Suprapubic skin (tissue), 4 donors: ENCODE measurements around the gene LYSMD1.
"Not testable (repeated sequence)": the region's sequence is repeated elsewhere in the genome, so short reads cannot be mapped to it uniquely, and the experiment has no call there.

Experiments
- EP300 ChIP-seq: sonication (generic); formaldehyde crosslinking; IDR thresholded peaks from one replicate; pipeline ENCODE4 v1.6.1; 2017; ENCODE audit warnings: antibody characterized with exemption
- POLR2A ChIP-seq, 2 donors: fragments of 450-650 bp; IDR thresholded peaks; one replicate each; pipeline ENCODE4 v1.6.1; 2017; ENCODE audit warnings: antibody characterized with exemption in 2 of 2, mild to moderate bottlenecking in 2 of 2, moderate library complexity in 2 of 2
- POLR2AphosphoS5 ChIP-seq, 3 donors: sonication (generic); formaldehyde crosslinking; IDR thresholded peaks; one replicate each; pipeline ENCODE4 v1.6.1; 2017; ENCODE audit warnings: antibody characterized with exemption in 3 of 3
- TF ChIP-seq, protein P1 (sequence below), 2 donors: fragments of 200-600 bp in 1 of 2; fragments of 450-650 bp in 1 of 2; sonication (generic) in 1 of 2; IDR thresholded peaks; one replicate each; pipeline ENCODE4 v1.5.1; 2016 to 2019; ENCODE audit warnings: antibody characterized with exemption in 2 of 2, mild to moderate bottlenecking in 1 of 2, moderate library complexity in 1 of 2

GRCh38 chr1:151188667-151189066, 23.0 kb upstream of the LYSMD1 start:
- TF ChIP-seq, protein P1, sequence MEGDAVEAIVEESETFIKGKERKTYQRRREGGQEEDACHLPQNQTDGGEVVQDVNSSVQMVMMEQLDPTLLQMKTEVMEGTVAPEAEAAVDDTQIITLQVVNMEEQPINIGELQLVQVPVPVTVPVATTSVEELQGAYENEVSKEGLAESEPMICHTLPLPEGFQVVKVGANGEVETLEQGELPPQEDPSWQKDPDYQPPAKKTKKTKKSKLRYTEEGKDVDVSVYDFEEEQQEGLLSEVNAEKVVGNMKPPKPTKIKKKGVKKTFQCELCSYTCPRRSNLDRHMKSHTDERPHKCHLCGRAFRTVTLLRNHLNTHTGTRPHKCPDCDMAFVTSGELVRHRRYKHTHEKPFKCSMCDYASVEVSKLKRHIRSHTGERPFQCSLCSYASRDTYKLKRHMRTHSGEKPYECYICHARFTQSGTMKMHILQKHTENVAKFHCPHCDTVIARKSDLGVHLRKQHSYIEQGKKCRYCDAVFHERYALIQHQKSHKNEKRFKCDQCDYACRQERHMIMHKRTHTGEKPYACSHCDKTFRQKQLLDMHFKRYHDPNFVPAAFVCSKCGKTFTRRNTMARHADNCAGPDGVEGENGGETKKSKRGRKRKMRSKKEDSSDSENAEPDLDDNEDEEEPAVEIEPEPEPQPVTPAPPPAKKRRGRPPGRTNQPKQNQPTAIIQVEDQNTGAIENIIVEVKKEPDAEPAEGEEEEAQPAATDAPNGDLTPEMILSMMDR (IDR thresholded peaks at IDR 0.05) = not testable (repeated sequence)
- TF ChIP-seq POLR2A (IDR thresholded peaks at IDR 0.05); POLR2AphosphoS5 (IDR thresholded peaks at IDR 0.05); EP300: not testable (repeated sequence)
